ENCODE results near the gene TRIP11.

TRIP11 gene

GRCh38 chr14:91929700-91930099 lies 110.2 kb downstream of the TRIP11 start:
- no peak overlapping the region for H2AFZ ChIP-seq (ENCODE audit: low read length)
- H3K27ac ChIP-seq (ENCODE audit: low read depth, low read length, poor library complexity, severe bottlenecking), result no peak overlapping the region
- H3K27me3 ChIP-seq (ENCODE audit: insufficient read depth, low read length), result no peaks in the 10 kb centered on the region
- H3K9me3 ChIP-seq (ENCODE audit: low read length), result no peaks in the 10 kb centered on the region
- no peaks in the 10 kb centered on the region for H3F3A ChIP-seq (ENCODE audit: insufficient read depth, low read length)
- no peaks in the 10 kb centered on the region for H3K9me2 ChIP-seq (ENCODE audit: low read depth, low read length)
- H4K20me1 ChIP-seq (ENCODE audit: insufficient read depth, low read length), result no peaks in the 10 kb centered on the region
- H3K79me2 ChIP-seq (ENCODE audit: insufficient read depth, low read length), result no peaks in the 10 kb centered on the region
- no peak overlapping the region for H3K9ac ChIP-seq (ENCODE audit: low read length)
- no peak overlapping the region for H3K4me3 ChIP-seq (ENCODE audit: low read depth, low read length, poor library complexity, severe bottlenecking)
- no peaks in the 10 kb centered on the region for H3K4me1 ChIP-seq (ENCODE audit: insufficient read depth, low read length, severe bottlenecking)
- H3K4me2 ChIP-seq (ENCODE audit: low read length), result no peak overlapping the region
- no peaks in the 10 kb centered on the region for H3K36me3 ChIP-seq (ENCODE audit: insufficient read depth, low read length)
- TF ChIP-seq CTCF (IDR thresholded peaks at IDR 0.05; ENCODE audit: low read length) (no peak), EZH2 (IDR thresholded peaks at IDR 0.05; ENCODE audit: borderline replicate concordance, low read length) (no peak)

GRCh38 chr14:91927800-91928199 lies 112.1 kb downstream of the TRIP11 start:
- Histone ChIP-seq H3K27me3 (ENCODE audit: insufficient read depth, low read length) (no peaks in the 10 kb centered on the region), H3K27ac (ENCODE audit: low read depth, low read length, poor library complexity, severe bottlenecking) (no peak overlapping the region), H3K4me3 (ENCODE audit: low read depth, low read length, poor library complexity, severe bottlenecking) (no peak overlapping the region), H3K9me2 (ENCODE audit: low read depth, low read length) (no peaks in the 10 kb centered on the region), H4K20me1 (ENCODE audit: insufficient read depth, low read length) (no peaks in the 10 kb centered on the region), H3K9me3 (ENCODE audit: low read length) (no peaks in the 10 kb centered on the region), H3K4me1 (ENCODE audit: insufficient read depth, low read length, severe bottlenecking) (no peaks in the 10 kb centered on the region), H3K36me3 (ENCODE audit: insufficient read depth, low read length) (no peaks in the 10 kb centered on the region), H3F3A (ENCODE audit: insufficient read depth, low read length) (no peaks in the 10 kb centered on the region), H3K79me2 (ENCODE audit: insufficient read depth, low read length) (no peaks in the 10 kb centered on the region), H3K9ac (ENCODE audit: low read length) (no peak overlapping the region), H3K4me2 (ENCODE audit: low read length) (no peak overlapping the region), H2AFZ (ENCODE audit: low read length) (no peak overlapping the region)
- TF ChIP-seq CTCF (IDR thresholded peaks at IDR 0.05; ENCODE audit: low read length) (no peak), EZH2 (IDR thresholded peaks at IDR 0.05; ENCODE audit: borderline replicate concordance, low read length) (no peak)

- Histone ChIP-seq H3F3A (ENCODE audit: insufficient read depth, low read length) (no peaks in the 10 kb centered on the region), H3K36me3 (ENCODE audit: insufficient read depth, low read length) (no peaks in the 10 kb centered on the region), H3K9me3 (ENCODE audit: low read length) (no peaks in the 10 kb centered on the region), H4K20me1 (ENCODE audit: insufficient read depth, low read length) (no peaks in the 10 kb centered on the region), H3K4me2 (ENCODE audit: low read length) (no peak overlapping the region), H2AFZ (ENCODE audit: low read length) (no peak overlapping the region), H3K9me2 (ENCODE audit: low read depth, low read length) (no peaks in the 10 kb centered on the region), H3K27me3 (ENCODE audit: insufficient read depth, low read length) (no peaks in the 10 kb centered on the region), H3K27ac (ENCODE audit: low read depth, low read length, poor library complexity, severe bottlenecking) (no peak overlapping the region), H3K4me1 (ENCODE audit: insufficient read depth, low read length, severe bottlenecking) (no peaks in the 10 kb centered on the region), H3K79me2 (ENCODE audit: insufficient read depth, low read length) (no peaks in the 10 kb centered on the region), H3K9ac (ENCODE audit: low read length) (no peak overlapping the region), H3K4me3 (ENCODE audit: low read depth, low read length, poor library complexity, severe bottlenecking) (no peak overlapping the region)
- TF ChIP-seq CTCF (IDR thresholded peaks at IDR 0.05; ENCODE audit: low read length) (no peak), EZH2 (IDR thresholded peaks at IDR 0.05; ENCODE audit: borderline replicate concordance, low read length) (no peak)
These were observed 112.7 kb downstream of the TRIP11 start for GRCh38 chr14:91927191-91927590.
